Panc1 (cell line): Measurements from ENCODE around the gene DDIT4L.
"Not testable (repeated sequence)": the region's sequence is repeated elsewhere in the genome, so short reads cannot be mapped to it uniquely, and the experiment has no call there.

Experiments used
- TCF7L2 ChIP-seq: IDR thresholded peaks from 2 replicates; pipeline ENCODE4 v1.6.1; 2011; ENCODE audit warnings: mild to moderate bottlenecking, low read depth, low read length, inconsistent platforms
- TF ChIP-seq, protein P1 (sequence below): fragments of 450-650 bp; IDR thresholded peaks from 2 replicates; pipeline ENCODE4 v1.5.1; 2017; ENCODE audit warnings: mild to moderate bottlenecking

DNA sequence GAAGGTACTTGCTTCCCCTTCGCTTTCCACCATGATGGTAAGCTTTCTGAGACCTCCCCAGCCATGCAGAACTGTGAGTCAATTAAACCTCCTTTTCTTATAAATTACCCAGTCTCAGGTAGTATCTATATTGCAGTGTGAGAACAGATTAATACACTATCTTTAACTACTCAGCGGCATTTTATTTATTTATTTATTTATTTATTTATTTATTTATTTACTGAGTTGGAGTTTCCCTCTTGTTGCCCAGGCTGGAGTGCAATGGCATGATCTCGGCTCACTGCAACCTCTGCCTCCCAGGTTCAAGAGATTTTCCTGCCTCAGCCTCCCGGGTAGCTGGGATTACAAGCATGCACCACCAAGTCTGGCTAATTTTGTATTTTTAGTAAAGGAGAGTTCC lies 52.9 kb downstream of the DDIT4L start:
- TF ChIP-seq, protein P1, sequence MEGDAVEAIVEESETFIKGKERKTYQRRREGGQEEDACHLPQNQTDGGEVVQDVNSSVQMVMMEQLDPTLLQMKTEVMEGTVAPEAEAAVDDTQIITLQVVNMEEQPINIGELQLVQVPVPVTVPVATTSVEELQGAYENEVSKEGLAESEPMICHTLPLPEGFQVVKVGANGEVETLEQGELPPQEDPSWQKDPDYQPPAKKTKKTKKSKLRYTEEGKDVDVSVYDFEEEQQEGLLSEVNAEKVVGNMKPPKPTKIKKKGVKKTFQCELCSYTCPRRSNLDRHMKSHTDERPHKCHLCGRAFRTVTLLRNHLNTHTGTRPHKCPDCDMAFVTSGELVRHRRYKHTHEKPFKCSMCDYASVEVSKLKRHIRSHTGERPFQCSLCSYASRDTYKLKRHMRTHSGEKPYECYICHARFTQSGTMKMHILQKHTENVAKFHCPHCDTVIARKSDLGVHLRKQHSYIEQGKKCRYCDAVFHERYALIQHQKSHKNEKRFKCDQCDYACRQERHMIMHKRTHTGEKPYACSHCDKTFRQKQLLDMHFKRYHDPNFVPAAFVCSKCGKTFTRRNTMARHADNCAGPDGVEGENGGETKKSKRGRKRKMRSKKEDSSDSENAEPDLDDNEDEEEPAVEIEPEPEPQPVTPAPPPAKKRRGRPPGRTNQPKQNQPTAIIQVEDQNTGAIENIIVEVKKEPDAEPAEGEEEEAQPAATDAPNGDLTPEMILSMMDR, result not testable (repeated sequence)
- TF ChIP-seq TCF7L2, result not testable (repeated sequence)
